ENCODE results near the gene RGS2. TPM values are rescaled to one million over a fixed set of nuclear protein-coding genes. Genes with fewer than 3 reads are reported as not detected.
A peak's percentile ranks its signal among the peaks of the same experiment; 100 is the strongest.

The RGS2 gene, protein sequence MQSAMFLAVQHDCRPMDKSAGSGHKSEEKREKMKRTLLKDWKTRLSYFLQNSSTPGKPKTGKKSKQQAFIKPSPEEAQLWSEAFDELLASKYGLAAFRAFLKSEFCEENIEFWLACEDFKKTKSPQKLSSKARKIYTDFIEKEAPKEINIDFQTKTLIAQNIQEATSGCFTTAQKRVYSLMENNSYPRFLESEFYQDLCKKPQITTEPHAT
- total RNA-seq = 10 to 100 TPM; 14.5 to 32.7 TPM

DNA sequence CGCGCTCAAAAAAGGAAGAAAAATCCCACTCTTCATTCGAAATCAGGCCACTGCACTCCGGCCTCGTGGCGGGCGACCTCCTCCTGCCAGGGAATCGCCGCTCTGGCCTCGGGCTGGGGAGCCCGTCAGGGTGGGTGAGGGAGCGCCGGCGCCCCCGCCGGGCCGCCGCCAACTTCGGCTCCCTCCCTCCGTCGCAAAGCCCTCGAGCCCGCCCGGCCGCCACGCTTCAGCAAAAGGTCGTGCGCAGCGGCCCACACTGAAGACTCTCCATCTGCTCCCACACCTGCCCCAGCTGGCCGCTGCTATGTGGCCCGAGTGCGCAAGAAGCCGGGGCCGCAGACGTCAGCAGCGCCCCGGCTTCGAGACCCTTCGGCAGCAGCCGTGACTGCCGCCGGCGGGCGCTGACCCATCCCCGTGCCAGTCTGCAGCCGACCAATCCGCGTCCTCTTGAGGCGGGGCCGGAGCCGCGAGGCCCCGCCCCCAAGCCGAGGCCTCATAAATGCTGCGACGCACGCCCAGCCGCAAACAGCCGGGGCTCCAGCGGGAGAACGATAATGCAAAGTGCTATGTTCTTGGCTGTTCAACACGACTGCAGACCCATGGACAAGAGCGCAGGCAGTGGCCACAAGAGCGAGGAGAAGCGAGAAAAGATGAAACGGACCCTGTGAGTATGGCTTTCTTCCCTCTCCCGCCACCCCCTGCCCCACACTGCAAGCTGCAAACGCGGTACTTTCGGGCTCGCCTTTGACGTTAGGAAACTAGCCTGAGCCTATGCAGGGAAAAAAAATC is at the start of gene RGS2:
Gene RGS2 (plus strand): TSS at position 522 of the 789 bp plus-strand sequence. CDS start 33 bp downstream, at position 555.
- DNase-seq (peak; percentile 93 to 94 (median 94)), ATAC-seq (peak; percentile 90)
- Histone ChIP-seq H3K9me3 (no peaks in the 10 kb centered on the region), H3K36me3 (replicated peaks in 1 of 2; ENCODE audit: insufficient read depth in 1 of 2, low read depth in 2 of 2) (peaks cover 0 to 5% of the 10 kb centered on the region in 2 donors), H3K4me1 (peaks cover 38% of the 10 kb centered on the region), H3K27ac (peak within 1 kb of the TSS; percentile 89 to 97 (median 92)), H3K27me3 (no peaks in the 10 kb centered on the region), H3K4me3 (peak within 1 kb of the TSS; percentile 62 to 83)
- intact Hi-C loops (cut with DNase I) = no loop called here
- whole genome bisulfite sequencing, 2 donors = 0 to 1% methylated on average over 24 to 72 of the region's 72 CpGs
- TF ChIP-seq POLR2A (IDR thresholded peaks at IDR 0.05) = peak; percentile 99 to 100 (median 100)
- TF ChIP-seq, protein P1, sequence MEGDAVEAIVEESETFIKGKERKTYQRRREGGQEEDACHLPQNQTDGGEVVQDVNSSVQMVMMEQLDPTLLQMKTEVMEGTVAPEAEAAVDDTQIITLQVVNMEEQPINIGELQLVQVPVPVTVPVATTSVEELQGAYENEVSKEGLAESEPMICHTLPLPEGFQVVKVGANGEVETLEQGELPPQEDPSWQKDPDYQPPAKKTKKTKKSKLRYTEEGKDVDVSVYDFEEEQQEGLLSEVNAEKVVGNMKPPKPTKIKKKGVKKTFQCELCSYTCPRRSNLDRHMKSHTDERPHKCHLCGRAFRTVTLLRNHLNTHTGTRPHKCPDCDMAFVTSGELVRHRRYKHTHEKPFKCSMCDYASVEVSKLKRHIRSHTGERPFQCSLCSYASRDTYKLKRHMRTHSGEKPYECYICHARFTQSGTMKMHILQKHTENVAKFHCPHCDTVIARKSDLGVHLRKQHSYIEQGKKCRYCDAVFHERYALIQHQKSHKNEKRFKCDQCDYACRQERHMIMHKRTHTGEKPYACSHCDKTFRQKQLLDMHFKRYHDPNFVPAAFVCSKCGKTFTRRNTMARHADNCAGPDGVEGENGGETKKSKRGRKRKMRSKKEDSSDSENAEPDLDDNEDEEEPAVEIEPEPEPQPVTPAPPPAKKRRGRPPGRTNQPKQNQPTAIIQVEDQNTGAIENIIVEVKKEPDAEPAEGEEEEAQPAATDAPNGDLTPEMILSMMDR (IDR thresholded peaks at IDR 0.05) = no peak

DNA sequence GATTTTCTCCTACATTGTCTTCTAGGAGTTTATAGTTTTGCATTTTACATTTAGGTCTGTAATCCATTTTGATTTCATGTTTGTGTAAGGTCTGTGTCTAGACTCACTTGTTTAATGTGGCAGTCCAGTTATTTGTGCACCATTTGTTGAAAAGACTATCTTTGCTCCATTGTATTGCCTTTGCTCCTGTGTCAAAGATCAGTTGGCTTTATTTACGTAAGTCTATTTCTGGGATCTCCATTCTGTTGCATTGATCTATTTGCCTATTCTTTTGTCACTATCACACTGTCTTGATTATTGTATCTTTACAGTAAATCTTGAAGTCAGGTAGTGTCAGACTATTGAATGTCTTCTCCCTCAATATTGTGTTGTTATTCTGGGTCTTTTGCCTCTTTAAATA is 49.7 kb upstream of the RGS2 start:
- Histone ChIP-seq H3K27me3 (no peaks in the 10 kb centered on the region), H3K4me1 (no peaks in the 10 kb centered on the region), H3K4me3 (no peak overlapping the region), H3K9me3 (no peaks in the 10 kb centered on the region), H3K27ac (no peak overlapping the region), H3K36me3 (replicated peaks in 1 of 2; ENCODE audit: insufficient read depth in 1 of 2, low read depth in 2 of 2) (no peaks in the 10 kb centered on the region)
- DNase-seq (no peak), ATAC-seq (no peak)
- intact Hi-C loops (cut with DNase I) = no loop called here
- no peak for TF ChIP-seq POLR2A (IDR thresholded peaks at IDR 0.05)
- TF ChIP-seq, protein P1 (IDR thresholded peaks at IDR 0.05) = no peak
- 58 to 68% methylated on average over 1 of the region's 1 CpG for WGBS, 2 donors

DNA sequence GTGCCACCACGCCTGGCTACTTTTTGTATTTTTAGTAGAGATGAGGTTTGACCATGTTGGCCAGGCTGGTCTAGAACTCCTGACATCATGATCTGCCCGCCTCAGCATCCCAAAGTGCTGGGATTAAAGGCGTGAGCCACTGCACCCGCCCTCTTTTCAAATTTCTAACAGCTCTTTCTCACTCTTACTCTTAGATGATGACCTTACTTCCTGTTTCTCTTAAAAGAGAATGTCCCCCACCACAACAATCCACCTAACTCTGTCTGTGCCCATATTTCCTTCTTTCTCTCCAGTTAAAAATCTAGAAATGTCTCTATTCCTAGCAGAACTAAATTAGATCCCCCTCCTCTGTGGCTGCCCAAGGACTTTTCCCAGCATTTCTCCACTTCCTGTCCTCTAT is 46.6 kb upstream of the RGS2 start:
- intact Hi-C loops (cut with DNase I) = no loop called here
- no peak for ATAC-seq
- Histone ChIP-seq H3K27ac (no peak overlapping the region), H3K9me3 (no peaks in the 10 kb centered on the region), H3K36me3 (replicated peaks in 1 of 2; ENCODE audit: insufficient read depth in 1 of 2, low read depth in 2 of 2) (no peaks in the 10 kb centered on the region), H3K27me3 (no peaks in the 10 kb centered on the region), H3K4me3 (no peak overlapping the region), H3K4me1 (no peaks in the 10 kb centered on the region)
- 89 to 96% methylated on average over 4 of the region's 4 CpGs for WGBS, 2 donors
- TF ChIP-seq, protein P1 (IDR thresholded peaks at IDR 0.05) = no peak
- TF ChIP-seq POLR2A (IDR thresholded peaks at IDR 0.05) = no peak
- DNase-seq = no peak

DNA sequence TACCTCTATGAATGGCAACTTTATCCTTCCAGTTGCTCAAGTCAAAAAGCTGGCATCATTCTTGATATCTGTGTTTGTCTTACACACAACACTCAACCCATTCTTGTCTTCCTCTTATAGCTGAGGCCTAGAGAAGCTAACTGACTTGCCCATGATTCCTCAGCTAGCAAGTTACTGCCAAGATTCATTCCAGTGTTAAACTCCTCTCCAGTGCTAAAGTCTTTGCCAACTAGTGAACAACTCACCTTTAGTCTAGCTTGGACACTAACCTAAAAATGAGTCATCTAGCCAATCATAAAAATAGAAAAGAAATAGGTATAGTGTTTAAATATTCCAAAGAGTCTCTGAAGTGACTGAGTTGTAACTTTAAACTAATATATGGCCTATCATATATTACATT is 45.6 kb upstream of the RGS2 start:
- intact Hi-C loops (cut with DNase I) = no loop called here

More for the DNA sequence above, 45.6 kb upstream of the RGS2 start:
- Histone ChIP-seq H3K27ac (no peak overlapping the region), H3K4me1 (no peaks in the 10 kb centered on the region), H3K4me3 (no peak overlapping the region), H3K9me3 (no peaks in the 10 kb centered on the region), H3K27me3 (no peaks in the 10 kb centered on the region), H3K36me3 (replicated peaks in 1 of 2; ENCODE audit: insufficient read depth in 1 of 2, low read depth in 2 of 2) (no peaks in the 10 kb centered on the region)
- no peak for ATAC-seq
- no peak for TF ChIP-seq POLR2A (IDR thresholded peaks at IDR 0.05)
- TF ChIP-seq, protein P1 (IDR thresholded peaks at IDR 0.05) = no peak
- DNase-seq = no peak
